DOHH2 (cell line): ENCODE data around the gene NEU4.

ENCODE experiments used
- H3F3A ChIP-seq: fragments of 200-600 bp; sonication (generic), shearing (Covaris generic); 2 replicates; pipeline ENCODE4 v1.6.0; 2016; ENCODE audit warnings: antibody characterized with exemption, mild to moderate bottlenecking; ENCODE audit not compliant: control insufficient read depth, insufficient read depth
- H3K27ac ChIP-seq: fragments of 200-600 bp; sonication (generic); 2 replicates; pipeline ENCODE4 v1.5.1; 2014; ENCODE audit warnings: low read depth, mild to moderate bottlenecking, low read length, moderate library complexity
- H3K27me3 ChIP-seq: fragments of 200-600 bp; sonication (generic); 2 replicates; pipeline ENCODE4 v1.6.1; 2014; ENCODE audit warnings: mild to moderate bottlenecking, low read length, mixed read lengths; ENCODE audit not compliant: control insufficient read depth
- H3K36me3 ChIP-seq: fragments of 200-600 bp; sonication (generic); 2 replicates; pipeline ENCODE4 v1.6.1; 2014; ENCODE audit warnings: mild to moderate bottlenecking, low read length, moderate library complexity, mixed read lengths; ENCODE audit not compliant: control insufficient read depth
- H3K4me1 ChIP-seq: fragments of 200-600 bp; sonication (generic); 2 replicates; pipeline ENCODE4 v1.6.1; 2014; ENCODE audit warnings: mild to moderate bottlenecking, low read length, mixed read lengths; ENCODE audit not compliant: control insufficient read depth
- H3K4me2 ChIP-seq: fragments of 200-600 bp; sonication (generic); 2 replicates; pipeline ENCODE4 v1.6.0; 2014; ENCODE audit warnings: mild to moderate bottlenecking, low read length, moderate library complexity
- H3K4me3 ChIP-seq: fragments of 200-600 bp; sonication (generic); 2 replicates; pipeline ENCODE4 v1.5.1; 2014; ENCODE audit warnings: mild to moderate bottlenecking, low read length, mixed read lengths
- H3K79me2 ChIP-seq: fragments of 200-600 bp; sonication (generic); 2 replicates; pipeline ENCODE4 v1.6.1; 2014; ENCODE audit warnings: mild to moderate bottlenecking, low read length, mixed read lengths; ENCODE audit not compliant: control insufficient read depth
- H3K9me2 ChIP-seq: fragments of 200-600 bp; sonication (generic); replicated peaks from 2 replicates; pipeline ENCODE4 v1.6.1; 2014; ENCODE audit warnings: mild to moderate bottlenecking, low read length, mixed read lengths; ENCODE audit not compliant: control insufficient read depth
- H3K9me3 ChIP-seq: fragments of 200-600 bp; sonication (generic); 2 replicates; pipeline ENCODE4 v1.6.1; 2014; ENCODE audit warnings: antibody characterized with exemption, low read length, mixed read lengths; ENCODE audit not compliant: control insufficient read depth, insufficient read depth
- H4K20me1 ChIP-seq: fragments of 200-600 bp; sonication (generic); 2 replicates; pipeline ENCODE4 v1.6.0; 2014; ENCODE audit warnings: low read depth, mild to moderate bottlenecking, antibody characterized with exemption, low read length, moderate library complexity; ENCODE audit not compliant: control insufficient read depth, insufficient read depth
- CTCF ChIP-seq: fragments of 200-600 bp; sonication (generic); IDR thresholded peaks from one replicate; pipeline ENCODE4 v1.5.1; 2014; ENCODE audit warnings: antibody characterized with exemption, mild to moderate bottlenecking, low read depth, low read length; ENCODE audit not compliant: poor library complexity, severe bottlenecking
- EZH2phosphoT487 ChIP-seq: fragments of 200-600 bp; sonication (generic); IDR thresholded peaks from 2 replicates; pipeline ENCODE4 v1.6.1; 2017; ENCODE audit warnings: borderline replicate concordance, mild to moderate bottlenecking, antibody characterized with exemption, low read length, moderate library complexity, mixed read lengths

The NEU4 gene

GRCh38 chr2:241801611-241802420 lies 7.2 kb upstream of the NEU4 start:
- no peak overlapping the region for H3K4me3 ChIP-seq
- H3F3A ChIP-seq: no peaks in the 10 kb centered on the region
- peaks cover 20% of the 10 kb centered on the region for H3K27me3 ChIP-seq
- no peaks in the 10 kb centered on the region for H3K9me2 ChIP-seq
- 0 out of 2 replicates have a peak, but pooled peaks cover 4% of the 10 kb centered on the region for H4K20me1 ChIP-seq
- TF ChIP-seq EZH2phosphoT487 (no peak), CTCF (no peak)
- H3K79me2 ChIP-seq: no peaks in the 10 kb centered on the region
- H3K9me3 ChIP-seq: no peaks in the 10 kb centered on the region
- H3K4me1 ChIP-seq: peaks cover 8% of the 10 kb centered on the region; the same call in 1 of the 2 replicates
- H3K36me3 ChIP-seq: no peaks in the 10 kb centered on the region
- H3K27ac ChIP-seq: no peak overlapping the region
- no peak overlapping the region for H3K4me2 ChIP-seq

- Histone ChIP-seq H3K79me2 (no peaks in the 10 kb centered on the region), H3K27ac (no peak overlapping the region), H3K36me3 (no peaks in the 10 kb centered on the region), H3K9me2 (no peaks in the 10 kb centered on the region), H3K4me2 (no peak overlapping the region), H3F3A (no peaks in the 10 kb centered on the region), H3K9me3 (no peaks in the 10 kb centered on the region), H3K27me3 (peaks cover 20% of the 10 kb centered on the region), H4K20me1 (0 out of 2 replicates have a peak, but pooled peaks cover 4% of the 10 kb centered on the region), H3K4me3 (no peak overlapping the region), H3K4me1 (peaks cover 8% of the 10 kb centered on the region; the same call in 1 of the 2 replicates)
- TF ChIP-seq CTCF (no peak), EZH2phosphoT487 (no peak)
These were observed 6.3 kb upstream of the NEU4 start for GRCh38 chr2:241802421-241803318.

- H3K9me2 ChIP-seq: no peaks in the 10 kb centered on the region
- peaks cover 20% of the 10 kb centered on the region for H3K27me3 ChIP-seq
- TF ChIP-seq CTCF (no peak), EZH2phosphoT487 (no peak)
- peaks cover 8% of the 10 kb centered on the region; the same call in 1 of the 2 replicates for H3K4me1 ChIP-seq
- H3K79me2 ChIP-seq: no peaks in the 10 kb centered on the region
- no peaks in the 10 kb centered on the region for H3K9me3 ChIP-seq
- no peaks in the 10 kb centered on the region for H3F3A ChIP-seq
- H3K36me3 ChIP-seq: no peaks in the 10 kb centered on the region
- no peak overlapping the region for H3K27ac ChIP-seq
- peak overlapping the region; percentile 50 for H3K4me2 ChIP-seq
- 0 out of 2 replicates have a peak, but pooled peaks cover 4% of the 10 kb centered on the region for H4K20me1 ChIP-seq
- peak overlapping the region; percentile 25; the same call in 1 of the 2 replicates for H3K4me3 ChIP-seq
These were observed 5.3 kb upstream of the NEU4 start for GRCh38 chr2:241803387-241804325.
